NCI-H146 (cell line): ENCODE measurements around the gene LTBP3.
A peak's percentile ranks its signal among the peaks of the same experiment; 100 is the strongest.

Experiments used
- DNase-seq: peaks from one replicate; lab custom pipeline; 2025; lab: John Stamatoyannopoulos, UW

The LTBP3 gene

GRCh38 chr11:65506772-65507505 is 51.2 kb downstream of the LTBP3 start:
- DNase-seq: peak; percentile 36

DNA sequence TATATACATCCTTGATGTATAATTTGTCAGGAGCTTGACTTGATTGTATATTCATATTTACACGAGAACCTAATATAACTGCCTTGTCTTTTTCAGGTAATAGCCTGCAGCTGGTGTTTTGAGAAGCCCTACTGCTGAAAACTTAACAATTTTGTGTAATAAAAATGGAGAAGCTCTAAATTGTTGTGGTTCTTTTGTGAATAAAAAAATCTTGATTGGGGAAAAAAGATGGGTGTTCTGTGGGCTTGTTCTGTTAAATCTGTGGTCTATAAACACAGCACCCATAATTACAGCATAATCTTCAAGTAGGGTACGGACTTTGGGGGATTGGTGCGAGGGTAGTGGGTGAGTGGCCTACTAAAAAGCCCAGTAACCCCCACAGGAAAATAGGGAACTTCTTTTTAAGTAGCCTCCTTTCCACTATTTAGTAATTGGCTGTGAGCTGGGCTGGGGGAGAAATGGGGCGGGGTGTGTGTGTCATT is 51.8 kb downstream of the LTBP3 start:
- DNase-seq: no peak

DNA sequence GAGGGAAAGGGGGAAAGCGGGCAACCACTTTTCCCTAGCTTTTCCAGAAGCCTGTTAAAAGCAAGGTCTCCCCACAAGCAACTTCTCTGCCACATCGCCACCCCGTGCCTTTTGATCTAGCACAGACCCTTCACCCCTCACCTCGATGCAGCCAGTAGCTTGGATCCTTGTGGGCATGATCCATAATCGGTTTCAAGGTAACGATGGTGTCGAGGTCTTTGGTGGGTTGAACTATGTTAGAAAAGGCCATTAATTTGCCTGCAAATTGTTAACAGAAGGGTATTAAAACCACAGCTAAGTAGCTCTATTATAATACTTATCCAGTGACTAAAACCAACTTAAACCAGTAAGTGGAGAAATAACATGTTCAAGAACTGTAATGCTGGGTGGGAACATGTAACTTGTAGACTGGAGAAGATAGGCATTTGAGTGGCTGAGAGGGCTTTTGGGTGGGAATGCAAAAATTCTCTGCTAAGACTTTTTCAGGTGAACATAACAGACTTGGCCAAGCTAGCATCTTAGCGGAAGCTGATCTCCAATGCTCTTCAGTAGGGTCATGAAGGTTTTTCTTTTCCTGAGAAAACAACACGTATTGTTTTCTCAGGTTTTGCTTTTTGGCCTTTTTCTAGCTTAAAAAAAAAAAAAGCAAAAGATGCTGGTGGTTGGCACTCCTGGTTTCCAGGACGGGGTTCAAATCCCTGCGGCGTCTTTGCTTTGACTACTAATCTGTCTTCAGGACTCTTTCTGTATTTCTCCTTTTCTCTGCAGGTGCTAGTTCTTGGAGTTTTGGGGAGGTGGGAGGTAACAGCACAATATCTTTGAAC is 52.5 kb downstream of the LTBP3 start:
- DNase-seq: no peak

DNA sequence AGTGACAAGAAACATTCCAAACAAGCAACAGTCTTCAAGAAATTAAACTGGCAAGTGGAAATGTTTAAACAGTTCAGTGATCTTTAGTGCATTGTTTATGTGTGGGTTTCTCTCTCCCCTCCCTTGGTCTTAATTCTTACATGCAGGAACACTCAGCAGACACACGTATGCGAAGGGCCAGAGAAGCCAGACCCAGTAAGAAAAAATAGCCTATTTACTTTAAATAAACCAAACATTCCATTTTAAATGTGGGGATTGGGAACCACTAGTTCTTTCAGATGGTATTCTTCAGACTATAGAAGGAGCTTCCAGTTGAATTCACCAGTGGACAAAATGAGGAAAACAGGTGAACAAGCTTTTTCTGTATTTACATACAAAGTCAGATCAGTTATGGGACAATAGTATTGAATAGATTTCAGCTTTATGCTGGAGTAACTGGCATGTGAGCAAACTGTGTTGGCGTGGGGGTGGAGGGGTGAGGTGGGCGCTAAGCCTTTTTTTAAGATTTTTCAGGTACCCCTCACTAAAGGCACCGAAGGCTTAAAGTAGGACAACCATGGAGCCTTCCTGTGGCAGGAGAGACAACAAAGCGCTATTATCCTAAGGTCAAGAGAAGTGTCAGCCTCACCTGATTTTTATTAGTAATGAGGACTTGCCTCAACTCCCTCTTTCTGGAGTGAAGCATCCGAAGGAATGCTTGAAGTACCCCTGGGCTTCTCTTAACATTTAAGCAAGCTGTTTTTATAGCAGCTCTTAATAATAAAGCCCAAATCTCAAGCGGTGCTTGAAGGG is 53.3 kb downstream of the LTBP3 start:
- no peak for DNase-seq

GRCh38 chr11:65503949-65504673 is 54.0 kb downstream of the LTBP3 start:
- DNase-seq: peak; percentile 41

DNA sequence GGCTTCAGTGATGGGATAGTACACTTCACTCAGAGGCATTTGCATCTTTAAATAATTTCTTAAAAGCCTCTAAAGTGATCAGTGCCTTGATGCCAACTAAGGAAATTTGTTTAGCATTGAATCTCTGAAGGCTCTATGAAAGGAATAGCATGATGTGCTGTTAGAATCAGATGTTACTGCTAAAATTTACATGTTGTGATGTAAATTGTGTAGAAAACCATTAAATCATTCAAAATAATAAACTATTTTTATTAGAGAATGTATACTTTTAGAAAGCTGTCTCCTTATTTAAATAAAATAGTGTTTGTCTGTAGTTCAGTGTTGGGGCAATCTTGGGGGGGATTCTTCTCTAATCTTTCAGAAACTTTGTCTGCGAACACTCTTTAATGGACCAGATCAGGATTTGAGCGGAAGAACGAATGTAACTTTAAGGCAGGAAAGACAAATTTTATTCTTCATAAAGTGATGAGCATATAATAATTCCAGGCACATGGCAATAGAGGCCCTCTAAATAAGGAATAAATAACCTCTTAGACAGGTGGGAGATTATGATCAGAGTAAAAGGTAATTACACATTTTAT is 54.7 kb downstream of the LTBP3 start:
- DNase-seq: no peak

DNA sequence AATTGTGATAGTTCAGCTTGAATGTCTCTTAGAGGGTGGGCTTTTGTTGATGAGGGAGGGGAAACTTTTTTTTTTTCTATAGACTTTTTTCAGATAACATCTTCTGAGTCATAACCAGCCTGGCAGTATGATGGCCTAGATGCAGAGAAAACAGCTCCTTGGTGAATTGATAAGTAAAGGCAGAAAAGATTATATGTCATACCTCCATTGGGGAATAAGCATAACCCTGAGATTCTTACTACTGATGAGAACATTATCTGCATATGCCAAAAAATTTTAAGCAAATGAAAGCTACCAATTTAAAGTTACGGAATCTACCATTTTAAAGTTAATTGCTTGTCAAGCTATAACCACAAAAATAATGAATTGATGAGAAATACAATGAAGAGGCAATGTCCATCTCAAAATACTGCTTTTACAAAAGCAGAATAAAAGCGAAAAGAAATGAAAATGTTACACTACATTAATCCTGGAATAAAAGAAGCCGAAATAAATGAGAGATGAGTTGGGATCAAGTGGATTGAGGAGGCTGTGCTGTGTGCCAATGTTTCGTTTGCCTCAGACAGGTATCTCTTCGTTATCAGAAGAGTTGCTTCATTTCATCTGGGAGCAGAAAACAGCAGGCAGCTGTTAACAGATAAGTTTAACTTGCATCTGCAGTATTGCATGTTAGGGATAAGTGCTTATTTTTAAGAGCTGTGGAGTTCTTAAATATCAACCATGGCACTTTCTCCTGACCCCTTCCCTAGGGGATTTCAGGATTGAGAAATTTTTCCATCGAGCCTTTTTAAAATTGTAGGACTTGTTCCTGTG is 55.4 kb downstream of the LTBP3 start:
- no peak for DNase-seq

GRCh38 chr11:65502274-65502554 is 55.9 kb downstream of the LTBP3 start:
- DNase-seq: no peak

GRCh38 chr11:65501472-65502273 is 56.5 kb downstream of the LTBP3 start:
- DNase-seq: no peak

DNA sequence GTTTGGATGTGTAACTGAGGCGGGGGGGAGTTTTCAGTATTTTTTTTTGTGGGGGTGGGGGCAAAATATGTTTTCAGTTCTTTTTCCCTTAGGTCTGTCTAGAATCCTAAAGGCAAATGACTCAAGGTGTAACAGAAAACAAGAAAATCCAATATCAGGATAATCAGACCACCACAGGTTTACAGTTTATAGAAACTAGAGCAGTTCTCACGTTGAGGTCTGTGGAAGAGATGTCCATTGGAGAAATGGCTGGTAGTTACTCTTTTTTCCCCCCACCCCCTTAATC is 57.0 kb downstream of the LTBP3 start:
- DNase-seq: no peak

DNA sequence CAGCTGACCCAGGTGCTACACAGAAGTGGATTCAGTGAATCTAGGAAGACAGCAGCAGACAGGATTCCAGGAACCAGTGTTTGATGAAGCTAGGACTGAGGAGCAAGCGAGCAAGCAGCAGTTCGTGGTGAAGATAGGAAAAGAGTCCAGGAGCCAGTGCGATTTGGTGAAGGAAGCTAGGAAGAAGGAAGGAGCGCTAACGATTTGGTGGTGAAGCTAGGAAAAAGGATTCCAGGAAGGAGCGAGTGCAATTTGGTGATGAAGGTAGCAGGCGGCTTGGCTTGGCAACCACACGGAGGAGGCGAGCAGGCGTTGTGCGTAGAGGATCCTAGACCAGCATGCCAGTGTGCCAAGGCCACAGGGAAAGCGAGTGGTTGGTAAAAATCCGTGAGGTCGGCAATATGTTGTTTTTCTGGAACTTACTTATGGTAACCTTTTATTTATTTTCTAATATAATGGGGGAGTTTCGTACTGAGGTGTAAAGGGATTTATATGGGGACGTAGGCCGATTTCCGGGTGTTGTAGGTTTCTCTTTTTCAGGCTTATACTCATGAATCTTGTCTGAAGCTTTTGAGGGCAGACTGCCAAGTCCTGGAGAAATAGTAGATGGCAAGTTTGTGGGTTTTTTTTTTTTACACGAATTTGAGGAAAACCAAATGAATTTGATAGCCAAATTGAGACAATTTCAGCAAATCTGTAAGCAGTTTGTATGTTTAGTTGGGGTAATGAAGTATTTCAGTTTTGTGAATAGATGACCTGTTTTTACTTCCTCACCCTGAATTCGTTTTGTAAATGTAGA is 57.6 kb downstream of the LTBP3 start:
- peak; percentile 58 for DNase-seq

- no peak for DNase-seq
Observed at GRCh38 chr11:65499713-65500386, 58.3 kb downstream of the LTBP3 start.

GRCh38 chr11:65498977-65499712 is 59.0 kb downstream of the LTBP3 start, which contains the start of gene MALAT1:
MALAT1 (plus strand) TSS chr11:65499045.
- DNase-seq: peak; percentile 90

- no peak for DNase-seq
Observed at GRCh38 chr11:65498727-65498976, 59.5 kb downstream of the LTBP3 start.

DNA sequence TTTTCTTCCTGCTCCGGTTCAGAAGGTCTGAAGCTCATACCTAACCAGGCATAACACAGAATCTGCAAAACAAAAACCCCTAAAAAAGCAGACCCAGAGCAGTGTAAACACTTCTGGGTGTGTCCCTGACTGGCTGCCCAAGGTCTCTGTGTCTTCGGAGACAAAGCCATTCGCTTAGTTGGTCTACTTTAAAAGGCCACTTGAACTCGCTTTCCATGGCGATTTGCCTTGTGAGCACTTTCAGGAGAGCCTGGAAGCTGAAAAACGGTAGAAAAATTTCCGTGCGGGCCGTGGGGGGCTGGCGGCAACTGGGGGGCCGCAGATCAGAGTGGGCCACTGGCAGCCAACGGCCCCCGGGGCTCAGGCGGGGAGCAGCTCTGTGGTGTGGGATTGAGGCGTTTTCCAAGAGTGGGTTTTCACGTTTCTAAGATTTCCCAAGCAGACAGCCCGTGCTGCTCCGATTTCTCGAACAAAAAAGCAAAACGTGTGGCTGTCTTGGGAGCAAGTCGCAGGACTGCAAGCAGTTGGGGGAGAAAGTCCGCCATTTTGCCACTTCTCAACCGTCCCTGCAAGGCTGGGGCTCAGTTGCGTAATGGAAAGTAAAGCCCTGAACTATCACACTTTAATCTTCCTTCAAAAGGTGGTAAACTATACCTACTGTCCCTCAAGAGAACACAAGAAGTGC is 60.0 kb downstream of the LTBP3 start:
- DNase-seq: peak; percentile 73

DNA sequence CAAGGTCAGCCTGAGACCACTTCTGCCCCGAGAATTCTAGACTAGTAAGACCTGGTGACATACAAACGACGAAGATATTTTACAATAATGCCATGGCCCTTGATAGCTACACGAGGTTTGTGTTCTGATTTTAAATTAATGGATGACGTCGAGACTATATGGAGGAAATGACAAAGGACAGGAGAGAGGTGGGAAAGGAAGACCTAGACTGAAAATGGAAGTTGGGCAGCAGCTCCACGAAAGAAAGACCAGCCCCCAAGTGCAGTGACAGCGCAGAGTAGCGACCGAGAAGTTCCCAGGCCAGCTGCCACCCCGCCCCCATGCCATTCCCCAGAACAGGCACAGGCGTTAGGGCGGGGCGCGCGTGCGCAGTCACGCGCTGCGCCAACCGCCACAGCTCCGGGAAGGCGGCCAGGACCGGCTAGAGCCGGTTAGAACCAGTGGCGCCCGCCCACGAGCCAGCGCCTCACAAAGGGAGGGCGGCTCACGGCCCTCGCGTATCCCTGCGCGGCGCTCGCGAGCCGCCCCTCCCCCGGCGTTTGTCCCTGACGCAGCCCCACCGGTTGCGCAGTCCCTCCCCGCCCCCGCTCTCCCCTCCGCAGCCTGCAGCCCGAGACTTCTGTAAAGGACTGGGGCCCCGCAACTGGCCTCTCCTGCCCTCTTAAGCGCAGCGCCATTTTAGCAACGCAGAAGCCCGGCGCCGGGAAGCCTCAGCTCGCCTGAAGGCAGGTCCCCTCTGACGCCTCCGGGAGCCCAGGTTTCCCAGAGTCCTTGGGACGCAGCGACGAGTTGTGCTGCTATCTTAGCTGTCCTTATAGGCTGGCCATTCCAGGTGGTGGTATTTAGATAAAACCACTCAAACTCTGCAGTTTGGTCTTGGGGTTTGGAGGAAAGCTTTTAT is 60.8 kb downstream of the LTBP3 start:
- peak; percentile 100 for DNase-seq
